ENCODE measurements around the gene USP17L19.
"Not testable (repeated sequence)": the region's sequence is repeated elsewhere in the genome, so short reads cannot be mapped to it uniquely, and the experiment has no call there.

DNA sequence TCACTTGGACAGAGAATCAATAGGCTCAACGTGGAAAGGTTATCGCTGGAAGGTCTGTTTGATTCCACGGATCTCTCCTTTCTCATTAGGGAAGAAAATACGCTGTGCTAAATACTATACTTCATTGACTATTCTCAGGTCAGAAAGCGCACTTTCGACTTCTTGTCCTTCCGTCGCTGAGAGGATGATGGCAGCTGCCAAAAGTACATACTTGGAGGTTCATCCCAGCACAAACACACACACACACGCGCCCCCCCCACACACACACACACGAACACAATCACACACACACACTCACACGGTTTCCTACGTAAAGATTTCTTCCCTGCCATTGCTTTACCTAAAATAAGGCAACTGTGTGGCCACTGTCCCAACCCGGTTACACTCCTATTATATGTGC is 38.5 kb upstream of the USP17L19 start:
- TF ChIP-seq EP300 (IDR thresholded peaks at IDR 0.05; ENCODE audit: low read depth); POLR2AphosphoS5 (IDR thresholded peaks at IDR 0.05): not testable (repeated sequence)
- TF ChIP-seq, protein P1, sequence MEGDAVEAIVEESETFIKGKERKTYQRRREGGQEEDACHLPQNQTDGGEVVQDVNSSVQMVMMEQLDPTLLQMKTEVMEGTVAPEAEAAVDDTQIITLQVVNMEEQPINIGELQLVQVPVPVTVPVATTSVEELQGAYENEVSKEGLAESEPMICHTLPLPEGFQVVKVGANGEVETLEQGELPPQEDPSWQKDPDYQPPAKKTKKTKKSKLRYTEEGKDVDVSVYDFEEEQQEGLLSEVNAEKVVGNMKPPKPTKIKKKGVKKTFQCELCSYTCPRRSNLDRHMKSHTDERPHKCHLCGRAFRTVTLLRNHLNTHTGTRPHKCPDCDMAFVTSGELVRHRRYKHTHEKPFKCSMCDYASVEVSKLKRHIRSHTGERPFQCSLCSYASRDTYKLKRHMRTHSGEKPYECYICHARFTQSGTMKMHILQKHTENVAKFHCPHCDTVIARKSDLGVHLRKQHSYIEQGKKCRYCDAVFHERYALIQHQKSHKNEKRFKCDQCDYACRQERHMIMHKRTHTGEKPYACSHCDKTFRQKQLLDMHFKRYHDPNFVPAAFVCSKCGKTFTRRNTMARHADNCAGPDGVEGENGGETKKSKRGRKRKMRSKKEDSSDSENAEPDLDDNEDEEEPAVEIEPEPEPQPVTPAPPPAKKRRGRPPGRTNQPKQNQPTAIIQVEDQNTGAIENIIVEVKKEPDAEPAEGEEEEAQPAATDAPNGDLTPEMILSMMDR (IDR thresholded peaks at IDR 0.05), result not testable (repeated sequence)
